HG03457 (cell line): ENCODE results near the gene PILRA.
"Not testable (repeated sequence)": the region's sequence is repeated elsewhere in the genome, so short reads cannot be mapped to it uniquely, and the experiment has no call there.

Experiments used
- ATAC-seq: cut with Tn5 transposase; IDR thresholded peaks from one replicate; pipeline ENCODE4 v1.9.1; 2021; ENCODE audit warnings: moderate number of reproducible peaks; ENCODE audit not compliant: unreplicated experiment

PILRA gene

DNA sequence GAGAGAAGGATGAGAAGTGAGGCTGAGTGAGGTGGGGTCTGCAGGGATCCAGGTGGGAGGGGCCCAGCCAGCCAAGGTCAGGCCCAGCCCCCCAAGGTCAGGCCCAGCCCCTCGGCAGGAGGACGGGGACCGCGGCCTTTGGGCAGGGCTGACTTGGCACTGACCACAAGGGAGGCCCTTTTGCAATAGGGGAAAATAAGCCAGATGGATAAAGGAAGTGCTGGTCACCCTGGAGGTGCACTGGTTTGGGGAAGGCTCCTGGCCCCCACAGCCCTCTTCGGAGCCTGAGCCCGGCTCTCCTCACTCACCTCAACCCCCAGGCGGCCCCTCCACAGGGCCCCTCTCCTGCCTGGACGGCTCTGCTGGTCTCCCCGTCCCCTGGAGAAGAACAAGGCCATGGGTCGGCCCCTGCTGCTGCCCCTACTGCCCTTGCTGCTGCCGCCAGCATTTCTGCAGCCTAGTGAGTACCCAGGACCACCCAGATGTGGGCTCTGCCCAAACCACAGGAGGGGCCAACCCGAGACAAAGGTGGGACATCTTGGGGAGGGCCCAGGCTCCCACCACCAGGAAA, at the start of gene PILRA:
Gene PILRA, plus strand, starts transcription at position 227 of the 571 bp plus-strand sequence. Its CDS starts 170 bp downstream, at position 397.
- no peak for ATAC-seq

DNA sequence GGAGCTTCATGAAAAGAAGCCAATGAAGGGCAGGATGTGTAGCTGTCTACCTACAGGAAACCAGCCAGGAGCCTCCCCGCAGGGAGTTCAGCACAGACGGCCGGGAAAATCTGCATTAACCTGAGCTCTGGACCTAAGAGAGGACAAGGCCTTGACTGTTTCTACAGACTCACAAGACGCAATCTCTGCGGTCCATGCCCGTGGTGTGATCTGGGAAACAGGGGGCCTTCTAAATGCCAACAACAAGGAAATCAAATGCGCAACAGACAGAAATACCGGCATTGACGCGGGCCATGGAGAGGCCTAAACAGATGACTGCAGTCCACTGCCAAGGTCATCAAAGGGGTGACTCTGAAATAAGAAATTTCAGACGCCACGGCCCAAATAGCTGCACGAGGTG, 49.1 kb upstream of the PILRA start:
- ATAC-seq = not testable (repeated sequence)

DNA sequence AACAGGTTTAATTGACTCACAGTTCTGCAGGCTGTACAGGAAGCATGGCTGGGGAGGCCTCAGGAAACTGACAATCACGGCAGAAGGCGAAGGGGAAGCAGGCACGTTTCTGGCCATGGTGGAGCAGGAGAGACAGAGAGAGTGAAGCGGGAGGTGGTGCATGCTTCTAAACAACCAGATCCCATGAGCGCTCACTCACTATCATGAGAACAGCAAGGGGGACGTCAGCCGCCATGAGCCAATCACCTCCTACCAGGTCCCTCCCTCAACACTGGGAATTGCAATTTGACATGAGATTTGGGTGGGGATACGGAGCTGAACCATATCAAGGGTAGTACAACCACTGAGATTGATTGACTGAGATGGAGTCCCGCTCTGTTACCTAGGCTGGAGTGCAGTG, 47.6 kb upstream of the PILRA start:
- not testable (repeated sequence) for ATAC-seq

DNA sequence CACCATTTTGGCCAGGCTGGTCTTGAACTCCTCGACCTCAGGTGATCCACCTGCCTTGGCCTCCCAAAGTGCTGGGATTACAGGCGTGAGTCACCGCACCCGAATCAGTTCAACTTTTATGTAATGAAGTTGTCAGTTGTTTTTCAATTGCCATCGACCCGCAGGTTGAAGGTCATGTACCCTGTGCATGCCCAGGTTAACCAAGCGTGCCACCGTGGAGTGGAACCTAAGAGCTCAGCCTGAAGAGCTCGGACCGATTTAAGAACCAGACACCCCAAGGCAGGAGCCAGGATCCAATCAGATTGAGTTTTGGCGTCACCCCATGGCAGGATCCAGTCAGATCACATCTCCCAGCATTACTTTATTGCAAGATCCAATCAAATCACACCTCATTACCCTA, 46.4 kb upstream of the PILRA start:
- not testable (repeated sequence) for ATAC-seq

DNA sequence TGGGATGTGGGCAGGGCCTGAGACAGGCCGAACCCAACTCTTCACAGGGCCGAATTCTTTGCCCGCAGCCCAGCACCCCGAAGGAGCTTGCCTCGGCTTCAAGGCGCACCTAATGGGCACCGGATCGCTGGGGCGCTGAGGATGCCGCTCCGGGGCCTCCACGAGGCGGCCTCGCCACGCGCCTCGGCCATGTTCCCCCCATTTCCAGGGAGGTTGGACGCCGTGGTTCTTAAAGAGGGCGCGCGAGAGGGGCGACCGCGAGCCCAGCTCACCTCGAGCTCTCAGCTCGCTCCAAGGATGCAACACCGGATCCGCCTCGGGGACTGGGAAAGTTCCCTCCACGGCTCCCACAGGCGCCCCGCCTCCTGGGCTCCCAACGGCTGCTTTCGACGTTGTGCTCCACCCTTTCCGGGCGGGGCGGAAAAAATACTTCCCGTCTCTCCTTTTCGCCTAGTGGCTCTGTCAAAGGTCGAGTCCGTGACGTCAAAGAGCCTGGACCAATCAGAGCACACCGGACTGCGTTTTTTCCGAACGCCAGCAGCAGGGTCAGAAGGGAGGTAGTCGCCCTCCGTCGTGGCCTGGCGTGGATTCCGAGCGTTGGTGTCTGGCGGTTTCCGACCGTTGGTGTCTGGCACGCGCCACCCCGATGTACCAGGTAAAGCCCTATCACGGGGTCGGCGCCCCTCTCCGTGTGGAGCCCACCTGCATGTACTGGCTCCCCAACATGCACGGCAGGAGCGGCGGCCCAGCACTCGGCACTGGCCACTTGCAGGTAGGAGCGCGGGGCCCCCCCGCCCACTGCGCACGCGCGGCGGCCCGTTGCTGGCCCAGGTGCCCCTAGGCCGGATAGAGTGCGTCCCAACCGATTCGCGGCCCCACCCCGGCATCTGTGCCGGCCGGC, 37.5 kb upstream of the PILRA start:
- ATAC-seq = peak; percentile 87

DNA sequence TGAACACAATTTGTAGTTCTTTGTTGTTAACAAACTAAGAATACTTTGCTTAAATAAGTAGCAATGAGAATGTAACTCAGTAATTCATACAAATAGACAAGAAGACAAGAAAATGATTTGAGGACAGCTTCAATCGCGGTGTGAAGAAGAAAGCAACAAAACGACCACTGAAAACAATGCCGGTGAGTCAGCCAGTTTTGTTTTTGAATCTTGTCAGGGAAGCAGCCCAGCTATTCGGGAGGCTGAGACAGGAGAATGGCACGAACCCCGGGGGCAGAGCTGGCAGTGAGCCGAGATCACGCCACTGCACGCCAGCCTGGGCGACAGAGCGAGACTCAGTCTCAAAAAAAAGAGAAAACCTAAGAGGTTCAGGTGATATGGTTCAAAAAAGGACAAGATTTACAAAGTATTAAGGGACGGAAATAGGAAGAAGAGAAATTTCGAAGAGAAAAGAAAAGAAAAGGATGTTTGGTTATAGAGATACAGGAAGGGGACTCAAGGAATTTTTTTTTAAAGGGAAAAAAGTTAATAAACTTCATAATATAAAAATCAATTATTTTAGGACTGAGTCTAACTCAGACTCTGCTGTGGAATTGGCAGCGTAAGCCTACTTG, 35.1 kb upstream of the PILRA start:
- not testable (repeated sequence) for ATAC-seq

DNA sequence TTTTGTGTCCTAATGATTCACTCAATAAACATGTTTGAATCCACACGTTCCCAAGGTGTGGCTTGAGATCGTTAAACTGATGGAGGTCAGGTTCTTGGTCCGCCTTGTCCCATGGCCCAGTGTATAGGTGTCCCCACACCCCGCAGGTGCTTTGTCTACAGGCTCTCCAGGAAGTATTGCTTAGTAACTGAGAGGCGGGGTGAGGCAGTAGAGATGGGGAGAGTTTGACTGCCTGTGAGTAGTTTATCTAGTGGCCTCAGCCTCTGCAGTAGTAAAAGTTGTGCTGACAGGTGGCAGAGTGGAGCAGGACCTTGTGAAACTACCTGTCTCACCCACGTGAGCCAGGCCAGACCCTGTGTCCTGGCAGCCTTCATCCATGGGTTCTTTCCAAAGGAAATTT, 32.0 kb upstream of the PILRA start:
- ATAC-seq = not testable (repeated sequence)

DNA sequence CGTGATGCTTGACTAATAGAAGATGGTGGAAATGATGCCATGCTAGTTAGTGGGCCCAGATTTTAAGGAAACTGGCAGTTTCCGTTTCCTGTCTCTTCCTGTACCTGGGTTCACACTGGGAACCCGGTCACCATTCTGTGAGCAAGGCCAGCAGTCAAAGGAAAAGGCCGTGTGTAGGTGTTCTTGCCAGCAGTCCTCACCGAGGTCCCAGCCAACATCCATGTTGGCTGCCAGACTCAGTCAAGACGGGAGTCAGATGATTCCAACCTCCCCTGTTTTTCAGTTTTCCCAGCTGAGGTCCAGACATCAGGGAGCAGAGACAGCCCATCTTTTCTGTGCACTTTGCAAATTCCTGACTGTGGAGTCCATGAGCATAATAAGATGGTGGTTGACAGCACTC, 30.5 kb upstream of the PILRA start:
- ATAC-seq = no peak

DNA sequence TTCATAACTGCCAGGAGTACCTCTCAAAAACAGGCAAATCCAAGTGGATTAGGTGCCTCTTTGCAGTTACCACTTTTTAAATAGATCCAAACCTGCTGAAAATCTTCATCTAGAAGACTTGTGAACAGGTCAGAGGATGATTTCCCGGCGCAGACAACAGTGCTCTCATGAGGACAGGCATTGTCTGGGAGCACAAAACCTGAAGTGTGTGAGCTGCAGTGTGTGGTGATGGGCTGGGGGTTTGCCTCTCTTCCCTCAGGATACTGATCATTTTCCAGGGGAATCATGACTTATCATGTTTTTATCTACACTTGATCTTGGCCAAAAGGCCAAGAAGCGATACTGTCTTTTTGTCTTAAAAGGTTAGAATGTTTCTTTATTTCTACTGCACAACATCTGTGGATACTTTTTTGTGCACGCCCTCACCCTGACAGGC, 29.1 kb upstream of the PILRA start:
- ATAC-seq = not testable (repeated sequence)

DNA sequence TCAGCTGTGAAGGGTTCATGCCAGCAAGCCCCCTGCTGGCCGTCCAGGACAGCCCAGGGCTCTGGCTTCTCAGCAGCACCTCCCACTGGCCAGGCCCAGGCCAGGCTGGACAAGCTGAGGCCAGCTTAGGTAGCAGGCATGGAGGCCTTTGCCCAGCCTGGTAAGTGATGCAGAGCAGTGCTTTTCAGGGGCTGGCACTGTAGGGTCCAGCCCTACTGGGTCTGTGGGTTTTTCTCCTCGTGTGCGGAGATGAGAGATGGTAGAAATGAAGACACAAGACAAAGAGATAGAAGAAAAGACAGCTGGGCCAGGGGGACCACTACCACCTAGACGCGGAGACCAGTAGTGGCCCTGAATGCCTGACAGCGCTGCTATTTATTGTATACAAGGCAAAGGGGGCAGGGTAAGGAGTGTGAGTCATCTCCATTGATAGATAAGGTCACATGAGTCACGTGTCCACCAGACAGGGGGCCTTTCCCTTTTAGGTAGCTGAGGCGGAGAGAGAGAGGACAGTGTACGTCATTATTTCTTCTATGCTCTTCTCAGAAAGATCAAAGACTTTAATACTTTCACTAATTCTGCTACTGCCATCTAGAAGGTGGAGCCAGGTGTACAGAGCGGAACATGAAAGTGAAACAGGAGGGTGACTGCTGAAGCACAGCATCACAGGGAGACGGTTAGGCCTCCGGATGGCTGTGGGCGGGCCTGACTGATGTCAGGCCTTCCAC, 28.6 kb upstream of the PILRA start:
- not testable (repeated sequence) for ATAC-seq

DNA sequence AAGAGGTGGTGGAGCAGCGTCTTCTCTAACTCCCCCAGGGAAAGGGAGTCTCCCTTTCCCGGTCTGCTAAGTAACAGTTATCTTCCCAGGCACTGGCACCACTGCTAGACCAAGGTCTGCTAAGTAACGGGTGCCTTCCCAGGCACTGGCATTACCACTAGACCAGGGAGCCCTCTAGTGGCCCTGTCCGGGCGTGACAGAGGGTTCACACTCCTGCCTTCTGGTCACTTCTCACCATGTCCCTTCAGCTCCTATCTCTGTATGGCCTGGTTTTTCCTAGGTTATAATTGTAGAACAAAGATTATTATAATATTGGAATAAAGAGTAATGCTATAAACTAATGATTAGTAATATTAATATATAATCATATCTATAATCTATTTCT, 28.0 kb upstream of the PILRA start:
- not testable (repeated sequence) for ATAC-seq

DNA sequence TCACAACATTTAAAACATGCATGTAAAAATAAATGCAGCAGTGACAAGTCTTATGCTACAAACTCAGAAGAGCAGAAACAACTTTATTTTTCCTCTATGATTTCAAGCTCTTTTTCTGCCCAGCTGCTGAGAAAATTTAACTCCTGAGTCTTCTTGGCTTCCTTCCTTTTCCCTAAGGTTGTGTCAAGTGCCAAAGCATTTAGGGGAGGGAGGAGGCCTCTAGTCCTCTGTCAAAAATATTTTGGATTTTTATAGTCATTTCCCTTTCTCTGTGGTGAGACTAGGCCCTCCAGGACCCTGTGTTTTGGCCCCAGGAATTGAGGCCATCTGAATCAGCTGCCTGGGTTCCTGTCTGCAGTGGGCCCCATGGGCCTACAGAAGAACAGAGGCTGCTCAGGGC, 26.4 kb upstream of the PILRA start:
- ATAC-seq = no peak

DNA sequence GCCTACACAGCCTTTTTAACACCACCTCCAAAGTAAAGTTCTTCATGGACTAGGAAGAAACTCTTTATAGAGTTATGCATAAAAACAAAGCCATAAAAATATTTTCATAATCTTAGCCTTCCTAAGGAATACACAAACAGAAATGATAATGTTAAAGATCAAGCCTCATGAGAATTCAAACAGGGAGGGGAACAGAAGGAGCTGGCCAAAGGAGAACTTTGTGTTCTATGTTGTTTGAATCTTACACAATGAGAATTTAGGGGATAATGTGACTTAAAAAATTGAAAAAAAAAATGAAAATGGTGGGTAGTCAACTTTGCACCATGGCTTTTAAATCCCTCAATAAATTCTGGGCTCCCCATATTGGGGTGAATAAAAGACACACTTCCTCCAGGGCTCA, 24.5 kb upstream of the PILRA start:
- ATAC-seq = no peak

DNA sequence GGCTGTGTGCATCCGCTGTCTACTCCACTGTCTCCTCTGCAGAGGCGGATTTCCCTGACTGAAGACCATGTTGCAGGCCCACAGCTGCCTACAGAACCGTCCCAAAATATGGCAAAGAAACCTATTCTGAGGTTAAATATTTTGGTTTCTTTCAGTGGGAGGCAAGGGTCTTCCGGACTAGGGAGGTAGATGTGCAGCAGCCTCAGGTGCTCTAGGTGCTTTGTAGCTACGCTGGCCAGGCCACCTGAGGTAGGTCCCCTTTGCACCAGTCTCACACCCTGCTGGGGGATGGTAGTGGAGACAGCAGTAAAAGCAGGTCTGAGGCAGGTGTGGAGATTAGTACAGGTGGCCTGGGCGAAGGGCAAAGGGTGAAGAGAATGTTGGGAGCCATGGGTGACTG, 23.5 kb upstream of the PILRA start:
- ATAC-seq = no peak

DNA sequence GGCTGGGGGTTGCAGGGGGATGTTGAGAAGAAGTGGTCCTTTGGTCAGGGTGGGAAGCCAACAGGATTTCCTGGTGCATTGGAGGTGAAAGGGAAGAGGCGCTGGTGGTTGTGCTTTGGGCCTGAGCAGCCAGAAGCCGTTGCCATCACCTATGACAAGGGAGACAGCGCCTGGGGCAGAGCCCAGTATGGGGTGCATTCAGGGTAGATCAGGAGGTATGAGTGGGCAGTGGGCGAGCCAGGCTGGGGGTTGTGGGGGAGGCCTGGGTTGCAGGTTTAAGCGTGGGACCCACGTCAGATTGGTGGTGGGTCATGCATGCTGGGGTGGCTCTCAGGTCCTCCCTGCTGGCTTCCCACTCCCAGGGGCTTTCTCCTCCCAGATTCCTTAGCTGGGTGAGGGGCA, 21.6 kb upstream of the PILRA start:
- ATAC-seq = no peak

DNA sequence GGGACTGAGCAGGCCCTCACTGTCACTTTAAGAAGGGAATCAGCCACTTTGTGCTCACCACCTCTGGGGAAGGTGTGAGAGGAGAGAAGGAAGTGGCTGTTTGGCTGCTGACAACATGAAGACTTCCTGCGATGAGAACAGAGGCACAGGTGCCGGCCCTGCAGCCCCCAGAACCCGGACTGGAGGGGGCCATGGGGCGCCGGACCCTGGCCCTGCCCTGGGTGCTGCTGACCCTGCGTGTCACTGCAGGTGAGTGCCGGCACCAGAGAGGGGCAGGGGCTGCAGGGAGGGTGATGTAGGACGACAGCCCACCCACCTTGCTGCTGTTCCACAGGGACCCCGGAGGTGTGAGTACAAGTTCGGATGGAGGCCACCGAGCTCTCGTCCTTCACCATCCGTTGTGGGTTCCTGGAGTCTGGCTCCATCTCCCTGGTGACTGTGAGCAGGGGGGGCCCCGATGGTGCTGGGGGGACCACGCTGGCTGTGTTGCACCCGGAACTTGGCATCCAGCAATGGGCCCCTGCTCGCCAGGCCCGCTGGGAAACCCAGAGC, 21.0 kb upstream of the PILRA start:
- ATAC-seq = not testable (repeated sequence)

DNA sequence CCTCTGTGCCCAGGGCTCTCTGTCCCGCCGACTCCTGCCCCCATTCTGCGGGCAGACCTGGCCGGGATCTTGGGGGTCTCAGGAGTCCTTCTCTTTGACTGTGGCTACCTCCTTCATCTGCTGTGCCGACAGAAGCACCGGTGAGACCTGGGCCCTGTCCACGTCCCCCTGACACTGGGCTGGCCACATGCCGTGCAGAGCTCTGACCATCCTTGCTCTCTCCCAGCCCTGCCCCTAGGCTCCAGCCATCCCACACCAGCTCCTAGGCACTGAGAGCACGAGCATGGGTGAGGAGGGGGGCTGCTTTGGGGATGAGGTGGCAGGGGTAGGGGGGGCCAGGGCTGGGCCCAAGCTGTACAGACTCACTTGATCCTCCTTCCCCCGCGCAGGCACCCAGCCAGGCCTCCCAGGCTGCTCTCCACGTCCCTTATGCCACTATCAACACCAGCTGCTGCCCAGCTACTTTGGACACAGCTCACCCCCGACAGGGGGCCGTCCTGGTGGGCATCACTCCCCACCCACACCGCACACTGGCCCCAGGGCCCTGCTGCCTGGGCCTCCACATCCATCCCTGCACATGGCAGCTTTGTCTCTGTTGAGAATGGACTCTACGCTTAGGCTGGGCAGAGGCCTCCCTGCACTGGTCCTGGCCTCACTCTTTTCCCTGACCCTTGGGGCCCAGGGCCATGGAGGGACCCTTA, 20.2 kb upstream of the PILRA start:
- no peak for ATAC-seq

DNA sequence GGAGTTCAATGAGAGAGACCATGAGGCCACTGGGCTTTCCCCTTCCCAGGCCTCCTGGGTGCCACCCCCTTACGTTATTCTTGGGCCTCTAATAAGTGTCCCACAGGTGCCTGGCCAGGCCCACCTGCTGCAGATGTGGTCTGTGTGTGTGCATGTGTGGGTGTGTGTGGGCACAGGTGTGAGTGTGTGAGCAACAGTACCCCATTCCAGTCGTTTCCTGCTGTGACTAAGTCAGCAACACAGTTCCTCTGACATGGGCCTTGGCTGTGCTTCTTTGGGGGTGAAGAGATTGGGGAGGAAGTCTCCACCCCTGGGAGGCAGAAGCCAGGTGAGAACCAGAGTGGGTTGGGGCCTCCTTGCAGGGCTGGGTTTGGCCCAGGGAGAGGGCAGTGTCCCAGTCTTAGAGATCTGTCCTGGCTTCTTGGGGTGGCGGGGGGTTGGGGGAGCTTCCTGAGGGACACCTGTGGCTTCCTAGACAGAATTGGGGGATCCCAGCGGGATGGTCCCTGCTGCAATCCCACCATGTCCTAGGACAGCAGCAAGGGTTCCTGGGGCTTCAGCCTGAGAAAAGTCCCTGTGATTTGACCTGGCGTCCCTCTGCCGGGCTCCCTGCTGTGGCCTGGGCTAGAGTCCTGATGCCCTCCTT, 19.5 kb upstream of the PILRA start:
- no peak for ATAC-seq

DNA sequence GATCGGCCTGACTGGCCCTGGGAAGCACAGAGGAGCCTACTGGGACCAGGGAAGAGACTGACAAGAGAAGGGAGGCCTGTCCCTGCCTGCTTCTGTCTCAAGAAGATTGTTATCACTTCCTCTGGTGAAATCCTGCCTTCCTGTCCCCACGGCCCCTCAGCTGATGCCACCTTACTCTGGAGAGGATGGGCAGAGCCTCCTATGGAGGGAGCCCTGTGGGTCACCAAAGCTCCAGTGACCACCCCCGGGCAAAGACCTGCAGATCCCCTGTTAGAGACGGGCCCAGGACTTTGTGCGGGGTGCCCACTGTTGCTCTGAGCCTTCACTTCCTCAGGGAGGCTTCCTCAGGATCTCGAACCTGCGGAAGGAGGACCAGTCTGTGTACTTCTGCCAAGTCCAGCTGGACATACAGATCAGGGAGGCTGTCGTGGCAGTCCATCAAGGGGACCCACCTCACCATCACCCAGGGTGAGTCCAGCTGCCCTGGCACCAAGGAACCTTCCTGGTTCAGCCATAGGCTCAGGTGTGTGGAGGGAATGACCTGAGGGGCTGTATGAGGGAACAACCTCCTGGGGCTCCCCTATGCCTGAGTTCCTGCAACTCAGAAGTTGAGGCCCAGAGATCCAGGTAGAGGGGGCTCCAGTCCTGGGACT, 16.7 kb upstream of the PILRA start:
- no peak for ATAC-seq
